ENCODE results near the gene RALGAPB.
"Not testable (repeated sequence)": the region's sequence is repeated elsewhere in the genome, so short reads cannot be mapped to it uniquely, and the experiment has no call there.

Gene RALGAPB

DNA sequence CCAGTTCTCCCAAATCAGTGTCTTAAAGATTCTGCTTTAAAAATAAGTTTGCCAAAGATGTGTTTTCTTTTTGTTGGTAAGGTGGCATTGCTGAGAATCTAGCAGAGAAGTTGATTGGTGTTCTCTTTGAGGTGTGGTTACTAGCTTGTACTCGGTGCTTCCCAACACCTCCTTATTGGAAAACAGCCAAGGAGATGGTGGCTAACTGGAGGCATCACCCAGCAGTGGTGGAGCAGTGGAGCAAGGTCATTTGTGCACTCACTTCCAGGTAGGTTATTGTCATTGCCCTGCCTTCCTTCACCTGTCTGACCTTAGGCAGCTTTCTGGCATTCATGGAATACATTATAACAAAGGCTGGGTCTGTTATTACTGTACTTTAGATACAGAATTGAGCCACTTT, 26.7 kb downstream of the RALGAPB start:
- DNase-seq: no peak

GRCh38 chr20:38501858-38502436, 29.3 kb downstream of the RALGAPB start:
- DNase-seq: no peak

DNA sequence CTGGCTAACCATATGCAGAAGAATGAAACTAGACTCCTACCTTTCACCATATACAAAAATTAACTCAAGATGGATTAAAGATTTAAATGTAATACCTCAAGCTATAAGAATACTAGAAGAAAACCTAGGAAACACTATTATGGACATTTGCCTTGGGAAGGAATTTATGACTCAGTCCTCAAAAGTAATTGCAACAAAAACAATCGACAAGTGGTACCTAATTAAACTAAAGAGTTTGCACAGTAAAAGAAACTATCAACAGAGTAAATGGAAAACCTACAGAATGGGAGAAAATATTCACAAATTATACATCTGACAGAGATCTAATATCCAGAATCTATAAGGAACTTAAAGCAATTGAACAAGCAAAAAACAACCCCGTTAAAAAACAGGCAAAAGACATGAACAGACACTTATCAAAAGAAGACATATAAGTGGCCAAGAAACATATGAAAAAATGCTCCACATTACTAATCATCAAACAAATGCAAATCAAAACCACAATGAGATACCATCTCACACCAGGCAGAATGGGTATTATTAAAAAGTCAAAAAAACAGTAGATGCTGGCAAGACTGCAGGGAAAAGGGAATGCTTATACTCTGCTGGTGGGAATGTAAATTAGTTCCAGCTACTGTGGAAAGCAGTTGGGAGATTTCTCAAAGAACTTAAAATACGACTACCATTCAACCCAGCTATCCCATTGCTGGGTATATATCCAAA, 31.9 kb downstream of the RALGAPB start:
- DNase-seq: no peak

GRCh38 chr20:38505091-38505455, 32.4 kb downstream of the RALGAPB start:
- DNase-seq: no peak

DNA sequence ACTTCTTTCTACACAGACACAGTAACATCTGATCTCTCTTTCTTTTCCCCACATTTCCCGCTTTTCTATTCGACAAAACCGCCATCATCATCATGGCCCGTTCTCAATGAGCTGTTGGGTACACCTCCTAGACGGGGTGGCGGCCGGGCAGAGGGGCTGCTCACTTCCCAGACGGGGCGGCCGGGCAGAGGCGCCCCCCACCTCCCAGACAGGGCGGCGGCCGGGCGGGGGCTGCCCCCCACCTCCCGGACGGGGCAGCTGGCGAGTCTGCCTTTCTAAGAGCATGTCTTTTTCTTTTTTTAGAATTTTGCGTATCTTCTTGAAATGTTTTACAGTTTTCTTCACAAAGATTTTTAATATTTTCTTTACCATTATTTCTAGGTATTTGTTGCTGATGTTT, 39.1 kb downstream of the RALGAPB start:
- DNase-seq: not testable (repeated sequence)

DNA sequence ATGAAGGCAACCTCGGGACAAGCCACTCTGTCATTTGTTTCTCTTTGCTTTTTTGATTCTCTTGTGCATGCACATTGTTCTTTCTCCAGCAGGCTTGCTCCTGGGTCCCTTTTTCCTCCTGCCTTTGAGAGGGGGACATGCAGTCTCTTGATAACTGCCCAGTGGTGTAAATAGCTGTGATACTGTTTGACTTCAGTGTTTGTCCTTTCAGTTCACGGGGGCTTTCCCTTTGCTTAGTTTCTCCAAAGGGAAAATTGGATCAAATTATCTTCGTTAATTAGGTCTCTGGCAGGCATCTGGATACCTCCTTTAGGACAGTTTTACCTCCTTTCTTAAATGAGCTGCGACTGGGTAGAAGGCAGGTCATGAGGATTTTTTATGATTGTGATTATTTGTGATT, 41.5 kb downstream of the RALGAPB start:
- DNase-seq: no peak

DNA sequence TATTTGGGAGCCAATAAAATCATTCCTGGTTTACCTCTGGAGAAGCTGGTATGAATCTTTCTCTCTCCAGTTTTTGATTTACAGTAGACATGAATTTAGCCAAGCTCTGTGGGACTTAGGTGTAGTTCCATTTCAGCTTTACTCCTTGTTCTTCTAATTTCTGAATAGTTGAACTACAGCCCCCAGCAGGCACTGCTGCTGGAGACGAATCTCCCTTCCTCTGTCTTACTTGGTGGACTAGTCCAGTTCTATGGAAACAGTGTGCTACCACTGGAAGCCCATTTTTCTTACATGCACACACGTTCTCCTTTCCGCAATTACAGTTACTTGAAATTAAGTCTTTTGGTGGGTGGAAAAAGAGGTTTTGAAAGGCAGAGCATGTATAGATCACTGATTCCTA, 42.3 kb downstream of the RALGAPB start:
- no peak for DNase-seq

DNA sequence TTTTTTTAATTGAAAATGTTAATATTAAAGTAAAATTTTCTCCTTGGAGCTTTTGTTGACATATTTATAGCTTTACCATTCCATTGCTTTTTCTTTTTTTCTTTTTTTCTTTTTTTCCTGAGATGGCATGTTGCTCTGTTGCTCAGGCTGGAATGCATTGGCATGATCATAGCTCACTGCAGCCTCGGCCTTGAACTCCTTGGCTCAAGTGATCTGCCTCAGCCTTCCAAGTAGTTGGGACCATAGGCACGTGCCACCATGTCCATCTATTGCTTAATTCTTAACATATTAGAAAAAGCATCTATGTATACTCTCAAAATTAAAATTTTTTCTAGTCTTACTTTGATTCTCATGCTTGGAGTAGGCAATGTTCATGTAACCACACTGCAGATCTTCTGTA, 43.0 kb downstream of the RALGAPB start:
- no peak for DNase-seq

GRCh38 chr20:38519426-38519825, 46.8 kb downstream of the RALGAPB start:
- no peak for DNase-seq

DNA sequence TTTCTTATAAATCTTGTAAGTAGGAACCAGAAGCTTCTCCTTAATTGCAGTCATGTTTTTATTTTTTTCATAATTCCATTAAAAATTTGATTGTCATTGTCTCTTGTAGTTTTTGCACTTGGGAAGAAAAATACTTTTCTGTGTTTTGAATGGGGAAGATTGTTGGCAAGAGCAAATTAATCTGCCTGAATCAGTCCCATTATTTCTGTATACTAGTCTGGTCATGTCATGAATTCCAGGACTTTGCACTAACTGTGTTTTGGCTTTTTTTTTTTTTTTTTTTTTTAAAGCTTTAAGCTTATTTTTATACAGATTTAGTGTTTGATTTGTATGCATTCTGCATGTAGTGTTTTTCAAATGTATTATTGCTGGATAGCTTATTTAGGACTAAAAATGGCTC, 47.6 kb downstream of the RALGAPB start:
- DNase-seq: no peak

DNA sequence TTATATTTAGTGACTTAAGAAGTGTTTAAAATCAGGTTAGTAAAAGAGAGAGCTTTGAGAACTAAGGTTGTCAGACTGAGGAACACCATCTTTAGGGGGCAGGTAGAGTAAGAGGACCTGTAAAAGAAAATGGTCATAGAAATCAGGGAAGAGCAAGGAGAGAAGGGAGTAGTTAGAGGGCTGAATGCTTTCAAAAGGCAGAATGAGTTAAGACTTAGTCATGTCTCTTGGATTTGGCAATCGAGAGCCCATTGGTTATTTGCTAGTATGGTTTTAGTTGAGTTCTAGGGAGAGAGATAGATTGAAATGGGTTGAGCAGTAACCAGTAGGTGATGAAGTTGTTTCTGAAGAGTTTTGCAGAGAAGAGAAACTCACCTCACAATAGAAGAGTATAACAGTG, 51.1 kb downstream of the RALGAPB start:
- no peak for DNase-seq

DNA sequence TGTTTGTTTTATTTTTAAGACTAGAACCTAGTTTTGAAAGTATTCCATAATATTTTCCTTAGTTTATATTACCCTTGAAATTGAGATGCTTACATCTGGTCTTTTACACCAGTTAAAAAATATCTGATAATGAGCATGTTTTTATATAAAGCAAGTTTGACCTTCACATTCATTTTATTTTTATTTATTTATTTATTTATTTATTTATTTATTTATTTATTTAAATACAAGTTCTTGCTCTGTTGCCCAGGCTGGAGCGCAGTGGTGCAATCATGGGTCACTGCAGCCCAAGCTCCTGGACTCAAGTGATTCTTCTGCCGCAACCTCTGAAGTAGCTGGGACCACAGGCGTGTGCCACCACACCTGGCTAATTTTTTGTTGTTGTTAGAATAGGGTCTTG, 55.5 kb downstream of the RALGAPB start:
- DNase-seq: no peak

DNA sequence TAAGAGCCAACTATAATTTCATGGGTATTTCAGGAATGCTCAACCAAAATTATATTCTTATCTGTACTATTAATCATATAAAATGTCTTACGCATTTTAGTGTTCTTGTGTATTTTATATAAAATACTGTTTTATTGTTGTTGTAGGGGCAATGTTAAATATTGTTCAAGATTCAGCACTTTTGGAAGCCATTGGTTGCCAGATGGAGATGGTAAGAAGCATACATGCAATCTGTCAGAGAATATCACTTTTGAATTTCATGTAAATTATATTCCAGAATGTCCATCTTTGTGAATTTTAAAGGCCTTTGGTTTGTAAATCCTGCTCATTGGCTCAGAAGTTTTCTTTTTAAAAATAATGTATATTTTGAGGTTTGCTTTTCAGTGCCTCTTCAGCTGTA, 58.4 kb downstream of the RALGAPB start:
- no peak for DNase-seq

GRCh38 chr20:38534756-38535155, 62.1 kb downstream of the RALGAPB start:
- no peak for DNase-seq

DNA sequence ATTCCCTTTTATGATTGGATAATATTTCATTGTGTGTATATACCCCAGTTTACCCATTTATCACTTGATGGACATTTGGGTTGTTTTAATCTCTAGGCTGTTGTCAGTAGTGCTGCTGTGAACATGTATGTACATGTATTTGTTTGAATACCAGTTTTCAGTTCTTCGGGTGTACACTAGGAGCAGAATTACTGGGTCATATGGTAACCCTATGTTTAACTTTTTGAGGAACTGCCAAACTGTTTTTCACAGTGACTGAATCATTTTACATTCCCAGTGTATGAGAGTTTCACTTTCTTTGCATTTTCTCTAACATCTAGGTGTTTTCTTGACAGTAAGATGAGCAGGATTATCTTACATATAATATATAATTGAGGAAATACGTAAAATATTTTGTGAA, 63.7 kb downstream of the RALGAPB start:
- DNase-seq: no peak

- DNase-seq: no peak
These were observed 64.5 kb downstream of the RALGAPB start for GRCh38 chr20:38537176-38537575.

- DNase-seq: no peak
These were observed 66.1 kb downstream of the RALGAPB start for GRCh38 chr20:38538789-38539188.

- DNase-seq: no peak
These were observed 70.6 kb downstream of the RALGAPB start for GRCh38 chr20:38543014-38543906.

- DNase-seq: no peak
These were observed 73.1 kb downstream of the RALGAPB start for GRCh38 chr20:38545771-38546170.

DNA sequence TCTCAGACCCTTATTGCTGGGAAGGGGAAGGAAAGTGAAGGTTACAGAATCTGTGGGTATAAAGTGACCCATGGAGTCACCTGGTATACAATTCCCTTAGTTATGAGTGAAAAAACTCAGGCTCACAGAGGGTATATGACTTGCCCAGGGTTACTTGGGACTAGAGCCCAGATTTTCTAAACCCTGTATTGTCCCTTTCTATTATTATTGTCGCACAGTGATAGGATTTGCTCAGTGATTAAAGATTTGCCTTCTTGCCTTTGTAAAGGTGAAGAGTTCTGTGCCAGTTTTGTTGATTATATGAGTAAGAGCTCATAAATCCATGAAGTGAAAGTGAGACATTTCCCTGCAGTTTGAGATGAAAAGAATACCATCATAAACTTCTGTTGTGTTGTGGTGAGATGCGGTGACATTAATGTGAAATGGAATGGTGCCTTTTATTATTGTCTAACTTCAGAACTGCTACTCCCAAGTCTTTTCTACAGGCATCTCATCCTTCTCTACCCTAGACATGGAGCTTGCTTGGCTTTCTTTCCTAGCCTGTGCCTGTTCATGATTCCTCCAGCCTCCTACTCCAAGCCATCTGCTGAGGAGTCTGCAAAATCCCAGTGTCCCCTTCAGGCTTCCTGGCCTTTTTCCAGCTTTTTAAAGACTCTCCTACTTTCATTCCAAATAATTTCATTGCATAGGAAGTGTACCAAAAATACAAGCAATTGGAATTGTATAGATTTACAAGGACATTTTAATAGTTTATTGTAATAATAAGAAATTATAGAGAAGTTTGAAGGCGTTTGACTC, 74.8 kb downstream of the RALGAPB start:
- no peak for DNase-seq

GRCh38 chr20:38548356-38549083, 75.9 kb downstream of the RALGAPB start:
- DNase-seq: no peak

GRCh38 chr20:38550274-38550673, 77.6 kb downstream of the RALGAPB start:
- DNase-seq: no peak

All from DMS 273 treated with DMSO at 0.1 percent for 48 hours (cell line).